Measurements from ENCODE around the gene AMH.
A peak's percentile ranks its signal among the peaks of the same experiment; 100 is the strongest.

The AMH gene

GRCh38 chr19:2236314-2237050 lies 12.6 kb upstream of the AMH start, which contains the start of the genes PLEKHJ1 and SF3A2:
Gene PLEKHJ1 (minus strand): TSS chr19:2236329. CDS start chr19:2236248, 81 bp downstream.
Gene SF3A2 (plus strand): TSS chr19:2236824. CDS start chr19:2243419, 6,595 bp downstream.
- DNase-seq: peak; percentile 97

- DNase-seq: no peak
Measured at GRCh38 chr19:2237051-2237868, 11.9 kb upstream of the AMH start.

- DNase-seq: no peak
Measured at GRCh38 chr19:2237869-2238153, 11.3 kb upstream of the AMH start.

- no peak for DNase-seq
Measured at GRCh38 chr19:2239173-2239572, 9.9 kb upstream of the AMH start.

- DNase-seq: no peak
Measured at GRCh38 chr19:2239771-2240770, 9.1 kb upstream of the AMH start.

GRCh38 chr19:2240881-2241760 lies 8.0 kb upstream of the AMH start:
- DNase-seq: no peak

- no peak for DNase-seq
Measured at GRCh38 chr19:2242092-2242537, 7.0 kb upstream of the AMH start.

GRCh38 chr19:2242816-2243215 lies 6.3 kb upstream of the AMH start:
- no peak for DNase-seq

GRCh38 chr19:2243274-2244124 lies 5.6 kb upstream of the AMH start:
- DNase-seq: no peak

- DNase-seq: no peak
Measured at GRCh38 chr19:2244125-2244411, 5.1 kb upstream of the AMH start.

- DNase-seq: no peak
Measured at GRCh38 chr19:2244486-2244885, 4.6 kb upstream of the AMH start.

- no peak for DNase-seq
Measured at GRCh38 chr19:2245273-2245672, 3.9 kb upstream of the AMH start.

GRCh38 chr19:2246014-2246620 lies 3.0 kb upstream of the AMH start:
- DNase-seq: no peak

- DNase-seq: no peak
Measured at GRCh38 chr19:2246801-2247361, 2.2 kb upstream of the AMH start.

- no peak for DNase-seq
Measured at GRCh38 chr19:2247433-2248101, 1.6 kb upstream of the AMH start.

- DNase-seq: no peak
Measured at GRCh38 chr19:2248136-2249009, 750 bp upstream of the AMH start.

GRCh38 chr19:2249880-2250765 lies 1.0 kb downstream of the AMH start:
- peak; percentile 41 for DNase-seq

- DNase-seq: no peak
Measured at GRCh38 chr19:2250766-2251105, 1.6 kb downstream of the AMH start.

Measured in NCI-H2171 treated with DMSO at 0.1 percent for 48 hours (cell line).